ENCODE results near the gene RCL1. TPM values are rescaled to one million over a fixed set of nuclear protein-coding genes. Genes with fewer than 3 reads are reported as not detected.
"Not testable (repeated sequence)": the region's sequence is repeated elsewhere in the genome, so short reads cannot be mapped to it uniquely, and the experiment has no call there.

Gene RCL1
- polyA plus RNA-seq, 4 donors: 17.3 to 20.0 (median 18.4) TPM

- no peak for DNase-seq (ENCODE audit: low read depth in 4 of 4, low spot score in 2 of 4)
Observed at GRCh38 chr9:4780651-4781050, 12.1 kb upstream of the RCL1 start.

DNA sequence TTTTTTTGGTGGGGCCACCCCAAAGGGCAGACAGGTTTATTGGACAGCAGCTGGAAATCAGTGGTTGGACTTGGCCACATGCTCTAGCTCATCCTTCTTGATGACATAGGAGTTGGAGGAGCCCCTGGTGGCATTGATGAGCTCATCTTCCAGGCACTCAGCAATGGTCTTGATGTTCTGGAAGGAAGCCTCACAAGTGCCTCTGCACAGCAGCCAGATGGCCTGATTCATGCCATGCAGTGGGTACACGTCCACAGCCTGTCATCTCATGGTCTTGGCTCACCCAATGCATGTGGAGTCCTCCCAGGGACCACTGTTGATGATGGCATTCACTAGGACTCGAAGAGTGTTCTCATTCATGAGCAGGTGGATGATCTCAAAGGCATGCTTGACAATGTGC lies 11.3 kb upstream of the RCL1 start:
- no peak for DNase-seq (ENCODE audit: low read depth in 4 of 4, low spot score in 2 of 4)

GRCh38 chr9:4783191-4783590 lies 9.6 kb upstream of the RCL1 start:
- DNase-seq (ENCODE audit: low read depth in 4 of 4, low spot score in 2 of 4): not testable (repeated sequence)

DNA sequence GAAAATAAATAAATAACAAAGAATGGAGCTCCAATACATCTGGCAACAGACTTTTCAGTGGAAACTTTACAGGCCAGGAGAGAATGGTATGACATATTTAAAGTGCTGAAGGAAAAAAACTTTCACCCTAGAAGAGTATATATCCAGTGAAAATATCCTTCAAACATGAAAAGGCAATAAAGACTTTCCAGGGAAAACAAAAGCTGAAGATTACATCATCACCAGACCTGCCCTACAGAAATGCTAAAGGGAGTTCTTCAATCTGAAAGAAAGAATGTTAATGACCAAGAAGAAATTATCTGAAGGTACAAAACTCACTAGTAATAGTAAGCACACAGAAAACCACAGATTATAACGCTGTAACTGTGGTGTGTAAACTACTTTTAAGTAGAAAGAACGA lies 8.3 kb upstream of the RCL1 start:
- no peak for DNase-seq (ENCODE audit: low read depth in 4 of 4, low spot score in 2 of 4)

DNA sequence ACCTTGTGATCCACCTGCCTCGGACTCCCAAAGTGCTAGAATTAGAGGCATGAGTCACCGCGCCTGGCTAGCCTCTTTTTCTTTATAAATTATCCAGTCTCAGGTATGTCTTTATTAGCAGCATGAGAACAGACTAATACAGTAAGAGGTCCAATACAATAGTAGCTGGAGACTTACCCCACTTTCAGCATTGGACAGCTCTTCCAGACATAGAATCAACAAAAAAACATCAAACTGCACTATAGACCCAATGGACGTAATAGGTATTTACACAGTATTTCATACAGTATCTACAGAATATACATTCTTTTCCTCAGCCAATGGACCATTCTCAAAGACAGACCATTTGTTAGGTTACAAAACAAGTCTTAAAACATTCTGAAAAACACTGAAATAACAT lies 6.1 kb upstream of the RCL1 start:
- DNase-seq (ENCODE audit: low read depth in 4 of 4, low spot score in 2 of 4): no peak

- no peak for DNase-seq (ENCODE audit: low read depth in 4 of 4, low spot score in 2 of 4)
Observed at GRCh38 chr9:4787876-4788275, 4.9 kb upstream of the RCL1 start.

DNA sequence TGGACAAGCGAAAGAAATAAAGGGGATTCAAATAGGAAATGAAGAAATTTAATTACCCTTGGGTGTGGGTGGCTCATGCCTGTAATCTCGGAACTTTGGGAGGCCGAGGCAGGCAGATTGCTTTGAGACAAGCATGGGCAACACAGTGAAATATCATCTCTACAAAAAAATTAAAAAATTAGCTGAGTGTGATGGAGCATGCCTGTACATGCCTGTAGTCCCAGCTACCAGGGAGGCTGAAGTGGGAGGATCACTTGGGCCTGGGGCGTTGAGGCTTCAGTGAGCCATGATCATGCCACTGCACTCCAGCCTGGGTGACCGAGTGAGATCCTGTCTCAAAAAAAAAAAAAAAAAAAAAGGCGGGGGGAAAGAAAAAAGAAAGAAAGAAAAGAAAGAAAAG lies 4.0 kb upstream of the RCL1 start:
- no peak for DNase-seq (ENCODE audit: low read depth in 4 of 4, low spot score in 2 of 4)

DNA sequence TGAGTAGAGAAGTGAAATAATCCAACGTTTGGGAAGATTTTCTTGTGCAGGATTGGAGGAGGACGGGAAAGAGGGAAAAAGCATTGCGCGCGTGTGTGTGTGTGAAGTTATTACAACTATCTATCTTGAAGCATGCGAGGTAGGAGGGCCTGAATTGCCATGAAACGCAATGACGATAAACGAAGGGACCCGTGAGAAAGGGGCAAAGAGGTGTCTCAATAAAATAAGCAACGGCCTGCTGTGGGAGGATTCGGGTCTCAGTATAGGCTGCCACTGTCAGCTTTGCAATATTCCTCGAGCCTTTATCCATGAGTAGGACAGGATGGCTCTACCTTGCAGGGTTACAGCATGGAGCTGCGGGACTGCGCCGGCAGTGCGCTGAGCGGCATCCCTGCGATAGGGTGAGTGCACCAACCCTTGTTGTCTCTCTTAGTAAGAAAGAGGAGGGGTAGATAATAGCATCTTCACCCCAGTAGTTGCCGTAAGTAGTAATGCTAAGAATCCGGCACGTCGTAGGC lies 631 bp upstream of the RCL1 start:
- peak in 1 of 4 donors; percentile 37 for DNase-seq (ENCODE audit: low read depth in 4 of 4, low spot score in 2 of 4)

DNA sequence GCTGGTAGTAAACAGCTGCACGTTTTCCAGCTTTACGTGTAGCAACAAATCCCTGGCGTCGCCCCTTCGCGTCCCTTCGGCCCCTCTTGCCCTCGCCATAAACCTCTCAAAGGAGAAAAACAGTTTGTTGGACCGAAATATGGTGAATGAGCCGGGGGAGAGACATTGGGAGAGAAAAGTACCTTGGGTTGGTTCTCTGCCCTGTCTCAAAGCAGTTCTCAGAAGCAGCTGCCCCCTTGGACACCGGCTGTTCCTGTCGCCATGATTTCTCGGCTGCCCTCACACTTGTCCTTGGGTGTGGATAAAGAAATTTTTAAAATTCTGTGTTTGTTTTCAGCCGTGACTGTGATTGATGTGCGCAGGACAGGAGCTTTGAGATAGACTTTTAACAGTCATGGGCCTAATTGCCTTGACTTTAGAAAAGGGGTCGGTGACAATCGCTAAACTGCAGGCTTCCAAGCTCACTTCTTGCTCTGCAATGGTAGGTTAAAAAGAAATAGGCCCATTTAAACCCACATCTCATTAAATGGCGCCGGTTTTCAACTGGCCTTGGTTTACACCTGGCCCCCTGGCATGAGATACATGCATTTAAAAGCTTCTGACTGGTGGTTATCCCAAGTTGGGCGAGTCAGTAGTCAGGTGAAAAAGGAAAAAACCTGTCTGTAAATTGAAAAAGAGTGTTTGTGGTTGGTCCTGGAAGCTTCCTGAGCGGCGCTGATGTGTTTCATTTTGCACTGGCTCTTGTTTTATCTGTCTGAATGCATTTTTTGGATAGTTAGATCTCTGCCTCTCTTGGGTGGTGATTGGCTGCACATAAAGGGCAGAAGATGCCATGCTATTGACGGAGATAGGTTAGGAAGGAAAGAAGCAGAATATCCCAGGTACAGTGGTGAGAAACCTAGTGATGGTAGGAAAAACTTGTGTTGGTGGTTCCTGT lies 983 bp downstream of the RCL1 start:
- peak in 3 of 4 donors; percentile 28 to 58 (median 47) for DNase-seq (ENCODE audit: low read depth in 4 of 4, low spot score in 2 of 4)

DNA sequence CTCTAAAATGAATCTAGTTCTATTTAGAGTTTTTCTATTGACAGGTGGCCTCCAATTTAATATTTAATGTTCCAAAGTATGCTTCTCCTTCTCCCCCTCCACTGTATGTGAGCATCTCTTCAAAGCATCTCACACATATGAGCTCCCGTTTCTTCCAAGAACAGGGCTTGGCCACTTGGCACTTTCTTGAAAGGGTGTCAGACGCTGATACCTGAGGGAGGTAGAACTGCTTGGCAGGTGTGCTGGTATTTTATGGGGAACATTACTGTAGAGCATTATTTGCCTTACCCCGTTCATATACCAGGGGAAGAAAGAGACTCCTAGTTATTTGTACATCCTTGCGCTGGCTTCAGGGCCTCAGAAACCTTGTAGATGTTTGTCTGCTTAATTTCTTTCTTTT lies 1.9 kb downstream of the RCL1 start:
- no peak for DNase-seq (ENCODE audit: low read depth in 4 of 4, low spot score in 2 of 4)

GRCh38 chr9:4795108-4795507 lies 2.4 kb downstream of the RCL1 start:
- not testable (repeated sequence) for DNase-seq (ENCODE audit: low read depth in 4 of 4, low spot score in 2 of 4)

DNA sequence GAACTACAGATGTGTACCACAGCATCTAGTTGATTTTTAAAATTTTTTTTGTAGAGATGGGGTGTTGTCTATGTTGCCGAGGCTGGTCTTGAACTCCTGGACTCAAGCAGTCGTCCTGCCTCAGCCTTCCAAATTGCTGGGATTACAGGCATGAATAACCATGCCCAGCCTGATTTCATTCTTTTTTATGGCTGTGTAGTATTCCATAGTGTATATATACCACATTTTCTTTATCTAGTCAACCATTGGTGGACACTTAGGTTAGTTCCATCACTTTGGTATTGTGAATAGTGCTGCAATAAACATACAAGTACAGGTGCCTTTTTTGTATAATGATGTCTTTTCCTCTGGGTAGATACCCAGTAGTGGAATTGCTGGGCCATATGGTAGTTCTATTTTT lies 3.8 kb downstream of the RCL1 start:
- no peak for DNase-seq (ENCODE audit: low read depth in 4 of 4, low spot score in 2 of 4)

- DNase-seq (ENCODE audit: low read depth in 4 of 4, low spot score in 2 of 4): no peak
Observed at GRCh38 chr9:4796988-4797853, 4.5 kb downstream of the RCL1 start.

DNA sequence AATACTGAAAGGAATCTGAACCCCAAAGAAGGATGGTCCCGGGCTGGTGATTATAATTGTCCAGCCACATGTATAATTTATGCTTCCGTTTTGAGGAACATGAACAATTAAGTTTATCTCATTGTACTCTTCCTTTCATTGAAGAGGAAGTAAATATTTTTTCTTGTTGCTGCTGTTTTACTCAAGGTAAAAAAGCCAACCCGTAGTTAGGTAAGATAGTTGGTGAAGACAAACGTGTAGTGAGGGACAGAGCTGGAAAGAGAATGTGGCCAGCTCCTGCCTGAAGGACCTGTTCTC lies 5.1 kb downstream of the RCL1 start:
- DNase-seq (ENCODE audit: low read depth in 4 of 4, low spot score in 2 of 4): no peak

- DNase-seq (ENCODE audit: low read depth in 4 of 4, low spot score in 2 of 4): no peak
Observed at GRCh38 chr9:4798281-4799032, 5.7 kb downstream of the RCL1 start.

- no peak for DNase-seq (ENCODE audit: low read depth in 4 of 4, low spot score in 2 of 4)
Observed at GRCh38 chr9:4799033-4799430, 6.3 kb downstream of the RCL1 start.

DNA sequence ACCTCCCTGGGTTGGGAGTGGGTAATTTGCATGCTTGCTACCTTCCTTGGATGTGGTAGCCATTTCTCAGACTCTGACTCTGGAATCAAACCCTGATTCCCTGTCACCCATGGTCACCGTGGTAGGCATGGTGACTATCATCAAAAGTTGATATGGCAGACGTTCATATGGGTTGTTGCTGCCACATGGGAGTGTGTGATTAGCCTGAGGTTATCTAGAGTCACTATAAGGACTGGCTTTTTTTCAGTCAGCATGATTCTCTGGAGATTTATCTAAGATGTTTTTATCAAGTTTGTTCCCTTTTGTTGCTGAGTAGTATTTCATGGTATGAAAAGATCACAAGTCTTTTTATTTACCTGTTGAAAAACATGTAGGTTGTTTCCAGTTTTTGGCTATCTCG lies 7.0 kb downstream of the RCL1 start:
- no peak for DNase-seq (ENCODE audit: low read depth in 4 of 4, low spot score in 2 of 4)

DNA sequence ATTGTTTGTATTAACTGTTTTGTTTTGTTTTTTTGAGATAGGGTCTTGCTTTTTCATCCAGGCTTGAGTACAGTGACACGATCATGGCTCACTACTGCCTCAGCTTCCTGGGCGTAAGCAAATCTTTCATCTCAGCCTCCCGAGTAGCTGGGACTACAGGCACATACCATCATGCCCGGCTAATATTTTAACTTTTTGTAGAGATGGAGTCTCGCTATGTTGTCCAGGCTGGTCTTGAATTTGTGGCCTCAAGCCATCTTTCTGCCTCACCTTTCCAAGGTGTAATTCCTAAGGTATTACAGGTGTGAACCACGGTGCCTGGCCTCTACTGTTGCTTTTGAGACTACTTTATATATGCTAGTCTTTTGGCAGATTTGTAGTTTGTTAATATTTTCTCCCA lies 8.4 kb downstream of the RCL1 start:
- no peak for DNase-seq (ENCODE audit: low read depth in 4 of 4, low spot score in 2 of 4)

DNA sequence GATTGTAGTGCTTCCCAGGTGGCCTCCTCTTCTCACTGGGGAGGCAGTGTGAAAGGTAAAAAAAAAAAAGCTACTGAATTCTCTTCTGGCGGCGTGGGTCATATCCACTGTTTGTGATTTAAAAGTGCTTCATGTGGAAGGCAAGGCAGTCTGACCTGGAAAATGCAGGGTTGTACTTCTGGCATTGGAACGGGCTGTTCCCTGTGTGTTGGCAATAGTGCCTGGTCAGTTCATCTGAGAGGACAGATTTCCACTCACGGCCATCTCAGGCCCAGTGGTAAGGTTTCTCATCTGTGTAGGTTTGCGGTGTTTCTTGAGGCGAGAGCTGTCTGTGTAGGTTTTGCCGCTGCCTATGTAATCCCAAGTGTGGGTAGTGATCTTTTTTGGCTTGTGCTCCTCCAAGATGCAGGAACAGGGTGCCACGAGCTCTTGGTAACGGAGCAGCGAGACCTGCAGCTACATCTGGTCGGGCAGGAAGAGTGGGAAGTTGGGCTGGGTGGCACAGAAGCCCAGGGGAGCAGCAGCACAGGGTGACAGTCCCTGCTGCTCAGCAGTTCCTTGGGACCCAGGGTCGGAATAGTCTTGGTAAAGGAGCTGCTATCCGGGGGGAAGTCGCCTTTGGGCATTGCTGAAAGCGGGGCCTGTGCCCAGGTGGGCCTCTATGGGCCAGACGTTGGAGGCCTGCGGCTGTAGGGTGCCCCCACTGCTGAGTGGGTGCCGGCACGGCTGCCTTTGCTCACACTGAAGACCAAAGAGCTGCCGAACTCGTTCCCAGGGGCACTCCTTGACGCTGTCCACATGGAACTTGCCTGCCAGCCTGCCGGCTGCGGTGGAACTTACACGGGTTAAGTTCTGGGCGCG lies 11.2 kb downstream of the RCL1 start:
- no peak for DNase-seq (ENCODE audit: low read depth in 4 of 4, low spot score in 2 of 4)

DNA sequence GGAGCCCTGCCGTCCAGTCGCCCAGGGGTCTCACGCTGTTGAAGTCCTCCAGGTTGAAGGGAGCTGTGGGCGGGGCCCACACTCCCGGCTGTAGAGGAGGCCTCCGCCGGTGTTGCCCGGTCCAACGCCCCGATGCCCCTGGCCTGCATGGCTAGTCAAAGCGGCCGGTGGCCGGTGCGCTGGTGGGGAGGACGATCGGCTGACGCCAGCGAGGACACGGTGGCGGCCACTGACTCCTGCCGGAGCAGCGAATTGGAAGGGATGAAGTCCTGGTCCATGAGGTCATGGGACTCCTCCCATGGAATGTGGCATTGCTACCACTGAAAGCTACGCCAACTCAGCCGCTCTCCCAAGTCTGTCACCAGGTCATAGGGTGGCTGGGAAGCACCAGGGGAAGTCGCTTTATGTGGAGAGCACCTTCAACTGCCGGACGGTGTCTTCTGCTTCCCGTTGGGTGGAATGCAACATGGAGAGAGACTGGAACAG lies 11.8 kb downstream of the RCL1 start:
- no peak for DNase-seq (ENCODE audit: low read depth in 4 of 4, low spot score in 2 of 4)

Data from left renal cortex interstitium (tissue), 4 donors.